Stimulated activated CD8-positive, alpha-beta memory T cell treated with anti-CD3 and anti-CD28 coated beads, Interleukin-2, amount 100 ng/mL, for 48 hours (primary cell): ENCODE results near the gene DGCR6L.
"Not testable (repeated sequence)": the region's sequence is repeated elsewhere in the genome, so short reads cannot be mapped to it uniquely, and the experiment has no call there.

Source experiments
- DNase-seq, 2 donors: peaks; one replicate each; pipeline ENCODE4 v3.0.0-alpha.2; 2020; ENCODE audit warnings: low read depth in 2 of 2

Gene DGCR6L

GRCh38 chr22:20319745-20320658 lies at the start of gene DGCR6L:
Gene DGCR6L, minus strand, starts transcription at chr22:20320060. Its CDS starts 72 bp downstream, at chr22:20319988.
- DNase-seq = peak; percentile 96 to 98

GRCh38 chr22:20368875-20369274 lies 49.0 kb upstream of the DGCR6L start:
- DNase-seq = not testable (repeated sequence)

GRCh38 chr22:20366841-20367240 lies 47.0 kb upstream of the DGCR6L start:
- not testable (repeated sequence) for DNase-seq

- not testable (repeated sequence) for DNase-seq
Observed at GRCh38 chr22:20364335-20365260, 44.7 kb upstream of the DGCR6L start.

GRCh38 chr22:20362403-20362802 lies 42.5 kb upstream of the DGCR6L start:
- DNase-seq = not testable (repeated sequence)

GRCh38 chr22:20361752-20362229 lies 41.9 kb upstream of the DGCR6L start:
- not testable (repeated sequence) for DNase-seq

- not testable (repeated sequence) for DNase-seq
Observed at GRCh38 chr22:20360866-20361751, 41.2 kb upstream of the DGCR6L start.

- not testable (repeated sequence) for DNase-seq
Observed at GRCh38 chr22:20360261-20360660, 40.4 kb upstream of the DGCR6L start.

- DNase-seq = not testable (repeated sequence)
Observed at GRCh38 chr22:20358503-20359239, 38.8 kb upstream of the DGCR6L start.

- not testable (repeated sequence) for DNase-seq
Observed at GRCh38 chr22:20357967-20358366, 38.1 kb upstream of the DGCR6L start.

- DNase-seq = not testable (repeated sequence)
Observed at GRCh38 chr22:20356906-20357305, 37.0 kb upstream of the DGCR6L start.

- DNase-seq = not testable (repeated sequence)
Observed at GRCh38 chr22:20355939-20356636, 36.2 kb upstream of the DGCR6L start.

- DNase-seq = no peak
Observed at GRCh38 chr22:20354238-20354975, 34.5 kb upstream of the DGCR6L start.

- not testable (repeated sequence) for DNase-seq
Observed at GRCh38 chr22:20352536-20352935, 32.7 kb upstream of the DGCR6L start.

GRCh38 chr22:20346553-20346952 lies 26.7 kb upstream of the DGCR6L start:
- not testable (repeated sequence) for DNase-seq

GRCh38 chr22:20338291-20338690 lies 18.4 kb upstream of the DGCR6L start:
- DNase-seq = not testable (repeated sequence)

- not testable (repeated sequence) for DNase-seq
Observed at GRCh38 chr22:20337807-20338206, 17.9 kb upstream of the DGCR6L start.

- DNase-seq = not testable (repeated sequence)
Observed at GRCh38 chr22:20336561-20336960, 16.7 kb upstream of the DGCR6L start.

GRCh38 chr22:20328569-20328930 lies 8.7 kb upstream of the DGCR6L start:
- not testable (repeated sequence) for DNase-seq
